ENCODE measurements around the gene ADGRE2.
"Not testable (repeated sequence)": the region's sequence is repeated elsewhere in the genome, so short reads cannot be mapped to it uniquely, and the experiment has no call there.

The ADGRE2 gene

DNA sequence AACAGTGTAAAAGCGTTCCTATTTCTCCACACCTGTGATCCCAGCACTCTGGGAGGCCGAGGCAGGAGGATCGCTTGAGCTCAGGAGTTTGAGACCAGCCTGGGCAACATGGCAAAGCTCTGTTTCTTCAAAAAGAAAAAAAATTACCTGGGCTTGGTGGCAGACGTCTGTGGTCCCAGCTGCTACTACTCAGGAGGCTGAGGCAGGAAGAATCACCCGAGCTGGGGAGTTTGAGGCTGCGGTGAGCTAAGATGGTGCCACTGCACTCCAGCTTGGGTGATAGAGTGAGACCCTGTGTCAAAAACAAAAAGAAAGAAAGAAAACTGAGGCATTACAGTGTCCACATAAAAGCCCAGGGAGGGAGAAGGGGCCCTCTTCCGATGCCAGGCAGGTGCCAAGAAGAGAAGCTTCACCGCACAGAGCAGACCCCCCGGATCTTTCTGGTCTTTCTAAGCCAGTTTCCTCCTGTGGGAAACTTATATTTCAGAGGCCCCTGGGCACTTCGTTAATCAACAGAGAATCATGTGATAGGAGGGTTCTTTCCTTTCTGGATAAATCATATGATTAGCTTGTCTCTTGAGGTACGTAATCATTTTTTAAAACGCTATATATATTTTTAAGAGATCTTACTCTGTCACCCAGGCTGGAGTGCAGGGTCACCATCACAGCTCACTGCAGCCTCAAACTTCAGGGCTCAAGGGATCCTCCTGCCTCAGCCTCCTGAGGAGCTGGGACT lies at the start of gene ADGRE2:
Gene ADGRE2, minus strand, starts transcription at position 451 of the 736 bp plus-strand sequence. CDS start 1,804 bp downstream, outside the sequence.
- DNase-seq (ENCODE audit: low read depth, low spot score); H3K9me3 ChIP-seq (ENCODE audit: low read depth, low read length); H3K9ac ChIP-seq (ENCODE audit: insufficient read length); H3K4me3 ChIP-seq; H3K36me3 ChIP-seq (ENCODE audit: insufficient read depth, low read length): not testable (repeated sequence)
- H3K27ac ChIP-seq, result 0 out of 2 replicates have a peak within 1 kb of the TSS, but pooled peaks have one; percentile 9

DNA sequence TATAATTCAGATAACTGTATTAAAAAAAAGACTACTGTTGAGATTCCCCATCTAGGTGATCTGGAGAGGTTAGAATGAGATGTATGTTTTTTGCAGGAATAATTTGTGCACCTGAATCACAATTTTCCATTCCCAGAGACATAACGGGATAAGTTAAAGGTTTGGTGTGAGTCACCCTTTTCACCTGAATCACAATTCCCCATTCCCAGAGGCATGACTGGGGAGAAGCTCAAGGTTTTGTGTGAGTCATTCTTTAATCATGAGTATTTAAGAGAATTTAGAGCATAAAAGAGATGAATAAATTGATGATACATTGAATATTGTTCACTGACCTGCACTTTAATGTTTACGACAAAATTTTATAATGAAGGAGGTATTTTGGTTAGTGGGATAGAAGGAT lies 47.6 kb upstream of the ADGRE2 start:
- no peak for DNase-seq (ENCODE audit: low read depth, low spot score)
- TF ChIP-seq FOXP2 (optimal IDR thresholded peaks at IDR 0.05; ENCODE audit: control extremely low read depth, extremely low read length, insufficient read depth) (no peak), EZH2 (IDR thresholded peaks at IDR 0.05) (no peak), POLR2AphosphoS5 (IDR thresholded peaks at IDR 0.05; ENCODE audit: borderline replicate concordance, low read depth, low read length) (no peak)
- no peaks in the 10 kb centered on the region for H3K9me3 ChIP-seq (ENCODE audit: low read depth, low read length)
- H3K36me3 ChIP-seq (ENCODE audit: insufficient read depth, low read length), result no peaks in the 10 kb centered on the region
- H3K4me3 ChIP-seq, result no peak overlapping the region
- H3K27ac ChIP-seq, result no peak overlapping the region
- no peak overlapping the region for H3K9ac ChIP-seq (ENCODE audit: insufficient read length)

DNA sequence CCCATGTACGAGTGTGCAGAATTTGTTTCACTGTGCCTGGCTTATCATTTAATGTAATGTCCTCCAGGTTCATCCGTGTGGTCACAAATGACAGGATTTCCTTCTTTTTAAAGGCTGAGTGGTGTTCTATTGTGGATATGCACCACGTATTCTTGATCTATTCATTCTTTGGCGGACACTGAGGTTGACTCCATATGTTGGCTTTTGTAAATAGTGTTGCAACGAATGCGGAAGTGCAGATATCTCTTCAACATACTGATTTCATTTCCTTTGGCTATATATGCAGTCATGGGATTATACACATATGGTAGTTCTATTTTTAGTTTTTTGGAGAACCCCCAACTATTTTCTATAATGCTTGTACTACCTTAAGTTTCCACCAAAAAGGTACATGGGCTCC lies 43.6 kb upstream of the ADGRE2 start:
- TF ChIP-seq EZH2 (IDR thresholded peaks at IDR 0.05), result no peak
- TF ChIP-seq FOXP2 (optimal IDR thresholded peaks at IDR 0.05; ENCODE audit: control extremely low read depth, extremely low read length, insufficient read depth), result no peak
- no peak for TF ChIP-seq POLR2AphosphoS5 (IDR thresholded peaks at IDR 0.05; ENCODE audit: borderline replicate concordance, low read depth, low read length)
- Histone ChIP-seq H3K4me3 (peak overlapping the region; percentile 29), H3K27ac (no peak overlapping the region; the same call in none of the 2 replicates), H3K9ac (ENCODE audit: insufficient read length) (no peak overlapping the region), H3K36me3 (ENCODE audit: insufficient read depth, low read length) (no peaks in the 10 kb centered on the region), H3K9me3 (ENCODE audit: low read depth, low read length) (no peaks in the 10 kb centered on the region)
- no peak for DNase-seq (ENCODE audit: low read depth, low spot score)

DNA sequence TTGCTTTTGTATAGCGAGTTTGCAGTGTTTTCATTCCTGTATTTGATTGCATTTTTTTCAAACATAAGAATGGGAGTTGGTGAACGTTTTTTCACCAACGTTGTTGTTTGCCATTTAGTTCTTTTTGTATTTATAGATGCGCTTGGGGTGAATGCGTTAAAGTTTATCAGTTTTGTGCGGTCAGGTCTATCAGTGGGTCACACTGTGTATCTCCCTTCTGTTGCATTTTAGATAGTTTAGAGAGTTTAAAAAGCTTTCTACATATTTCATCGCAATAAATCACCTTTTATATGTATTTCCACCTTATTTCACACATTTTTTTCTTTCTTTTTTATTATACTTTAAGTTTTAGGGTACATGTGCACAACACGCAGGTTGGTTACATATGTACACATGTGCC lies 40.2 kb upstream of the ADGRE2 start:
- H3K4me3 ChIP-seq, result no peak overlapping the region
- H3K9me3 ChIP-seq (ENCODE audit: low read depth, low read length), result no peaks in the 10 kb centered on the region
- TF ChIP-seq FOXP2 (optimal IDR thresholded peaks at IDR 0.05; ENCODE audit: control extremely low read depth, extremely low read length, insufficient read depth) (no peak), POLR2AphosphoS5 (IDR thresholded peaks at IDR 0.05; ENCODE audit: borderline replicate concordance, low read depth, low read length) (no peak), EZH2 (IDR thresholded peaks at IDR 0.05) (no peak)
- no peak overlapping the region for H3K27ac ChIP-seq
- H3K36me3 ChIP-seq (ENCODE audit: insufficient read depth, low read length), result no peaks in the 10 kb centered on the region
- DNase-seq (ENCODE audit: low read depth, low spot score), result no peak
- H3K9ac ChIP-seq (ENCODE audit: insufficient read length), result no peak overlapping the region

DNA sequence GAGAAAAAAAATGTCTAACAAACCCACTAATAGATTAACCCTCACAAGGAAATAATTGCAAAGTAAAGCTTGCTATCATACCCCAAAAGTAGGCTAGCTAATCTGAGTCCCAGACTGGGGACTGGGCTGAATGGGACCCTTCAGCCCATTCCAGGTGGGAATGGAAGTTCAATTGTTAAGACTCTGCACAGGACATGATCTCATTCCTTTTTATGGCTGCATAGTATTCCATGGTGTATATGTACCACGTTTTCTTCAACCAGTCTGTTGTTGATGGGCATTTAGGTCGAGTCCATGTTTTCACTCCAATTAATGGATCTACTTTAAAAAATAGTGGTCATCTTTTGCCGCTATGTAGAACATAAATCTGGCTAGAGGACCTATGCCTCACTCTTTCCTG lies 38.7 kb upstream of the ADGRE2 start:
- no peaks in the 10 kb centered on the region for H3K36me3 ChIP-seq (ENCODE audit: insufficient read depth, low read length)
- no peak overlapping the region for H3K27ac ChIP-seq
- TF ChIP-seq EZH2 (IDR thresholded peaks at IDR 0.05), result no peak
- no peak for TF ChIP-seq POLR2AphosphoS5 (IDR thresholded peaks at IDR 0.05; ENCODE audit: borderline replicate concordance, low read depth, low read length)
- no peak for TF ChIP-seq FOXP2 (optimal IDR thresholded peaks at IDR 0.05; ENCODE audit: control extremely low read depth, extremely low read length, insufficient read depth)
- no peak for DNase-seq (ENCODE audit: low read depth, low spot score)
- no peak overlapping the region for H3K9ac ChIP-seq (ENCODE audit: insufficient read length)
- H3K4me3 ChIP-seq, result no peak overlapping the region
- no peaks in the 10 kb centered on the region for H3K9me3 ChIP-seq (ENCODE audit: low read depth, low read length)

DNA sequence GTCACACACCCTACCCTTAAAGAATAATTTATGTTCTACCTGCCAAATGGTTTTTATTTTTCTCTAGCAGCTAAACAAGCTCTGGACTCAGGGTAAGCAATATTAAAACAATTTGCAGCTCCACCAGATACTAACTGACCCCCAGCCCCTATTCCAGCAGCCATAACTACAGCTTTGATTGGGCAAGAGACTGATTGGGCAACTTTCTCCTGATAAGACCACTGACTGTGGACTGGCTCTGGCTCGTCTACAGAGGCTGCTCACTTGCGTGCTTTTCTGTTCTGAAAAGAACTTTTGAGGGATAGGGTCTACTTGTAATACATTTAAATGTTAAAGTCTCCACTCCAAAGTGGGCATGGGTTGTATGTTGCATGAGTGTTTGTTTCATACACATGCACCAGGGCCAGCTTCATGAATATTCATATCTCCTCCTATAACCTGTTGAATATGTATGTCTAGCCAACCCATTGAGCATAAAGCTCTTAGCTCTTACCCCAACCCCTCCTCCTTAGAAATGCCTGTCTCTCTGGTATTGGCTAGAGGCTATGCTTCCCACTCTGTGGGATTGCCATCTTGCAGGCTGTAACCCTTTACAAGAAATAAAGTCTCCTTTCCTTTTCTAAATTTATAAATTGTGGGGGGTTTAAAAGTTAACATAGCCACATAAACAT lies 36.8 kb upstream of the ADGRE2 start:
- TF ChIP-seq POLR2AphosphoS5 (IDR thresholded peaks at IDR 0.05; ENCODE audit: borderline replicate concordance, low read depth, low read length) (no peak), EZH2 (IDR thresholded peaks at IDR 0.05) (no peak), FOXP2 (optimal IDR thresholded peaks at IDR 0.05; ENCODE audit: control extremely low read depth, extremely low read length, insufficient read depth) (no peak)

DNA sequence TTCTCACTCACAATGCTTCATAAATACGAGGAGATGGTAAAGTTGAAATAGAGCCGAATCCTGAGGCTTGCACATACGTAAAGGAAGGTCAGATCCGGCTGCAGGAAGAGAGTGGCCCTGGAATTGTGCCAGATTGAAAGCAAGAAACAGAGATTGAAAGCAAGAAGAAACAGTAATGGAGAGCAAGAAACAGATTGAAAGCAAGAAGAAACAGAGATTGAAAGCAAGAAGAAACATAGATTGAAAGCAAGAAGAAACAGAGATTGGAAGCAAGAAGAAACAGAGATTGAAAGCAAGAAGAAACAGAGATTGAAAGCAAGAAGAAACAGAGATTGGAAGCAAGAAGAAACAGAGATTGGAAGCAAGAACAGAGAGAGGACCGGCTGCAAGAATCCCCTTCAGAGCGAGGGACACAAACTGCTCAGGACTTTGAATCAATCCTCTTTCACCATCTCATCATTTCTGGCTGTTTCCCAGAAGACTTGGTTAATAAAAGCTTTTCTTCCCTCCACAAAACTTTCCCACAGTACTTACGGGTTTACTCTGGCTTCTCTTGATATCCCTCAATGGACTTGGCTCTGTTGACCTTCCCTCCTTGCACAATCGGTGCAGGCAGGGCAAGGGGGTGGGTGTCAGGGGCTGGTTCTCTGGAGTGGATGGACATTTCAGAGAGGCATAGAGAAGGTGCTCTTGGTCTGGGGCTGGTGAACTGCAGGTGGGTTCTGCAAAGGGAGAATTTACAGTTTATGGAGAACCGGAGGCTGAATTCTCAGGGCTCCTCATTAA lies 31.1 kb upstream of the ADGRE2 start:
- no peaks in the 10 kb centered on the region for H3K36me3 ChIP-seq (ENCODE audit: insufficient read depth, low read length)
- peak overlapping the region; percentile 78 for H3K27ac ChIP-seq
- TF ChIP-seq FOXP2 (optimal IDR thresholded peaks at IDR 0.05; ENCODE audit: control extremely low read depth, extremely low read length, insufficient read depth) (no peak), EZH2 (IDR thresholded peaks at IDR 0.05) (no peak), POLR2AphosphoS5 (IDR thresholded peaks at IDR 0.05; ENCODE audit: borderline replicate concordance, low read depth, low read length) (no peak)
- H3K9ac ChIP-seq (ENCODE audit: insufficient read length), result peak overlapping the region; percentile 49
- peak overlapping the region; percentile 56 for H3K4me3 ChIP-seq
- no peak for DNase-seq (ENCODE audit: low read depth, low spot score)
- H3K9me3 ChIP-seq (ENCODE audit: low read depth, low read length), result no peaks in the 10 kb centered on the region

More for the DNA sequence above, 36.8 kb upstream of the ADGRE2 start:
- Histone ChIP-seq H3K36me3 (ENCODE audit: insufficient read depth, low read length) (no peaks in the 10 kb centered on the region), H3K27ac (peak overlapping the region; percentile 76), H3K4me3 (no peak overlapping the region), H3K9ac (ENCODE audit: insufficient read length) (no peak overlapping the region), H3K9me3 (ENCODE audit: low read depth, low read length) (no peaks in the 10 kb centered on the region)
- DNase-seq (ENCODE audit: low read depth, low spot score), result peak; percentile 64

DNA sequence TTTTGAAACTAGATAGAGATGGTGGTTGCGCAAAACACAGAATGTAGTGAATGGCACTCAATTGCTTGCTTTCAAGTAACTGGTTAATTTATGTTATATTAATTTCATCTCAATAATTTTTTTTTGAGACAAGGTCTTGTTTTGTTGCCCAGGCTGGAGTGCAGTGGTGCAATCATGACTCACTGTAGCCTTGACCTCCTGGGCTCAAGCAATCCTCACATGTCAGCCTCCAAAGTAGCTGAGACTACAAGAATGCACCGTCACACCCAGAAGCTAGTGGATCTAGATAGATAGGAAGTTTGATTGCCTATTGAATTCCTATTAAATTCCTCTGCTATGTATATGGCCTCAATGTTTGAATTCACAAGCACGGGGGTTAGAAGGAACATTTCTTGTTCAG lies 26.4 kb upstream of the ADGRE2 start:
- no peaks in the 10 kb centered on the region for H3K36me3 ChIP-seq (ENCODE audit: insufficient read depth, low read length)
- no peak overlapping the region for H3K9ac ChIP-seq (ENCODE audit: insufficient read length)
- H3K4me3 ChIP-seq, result no peak overlapping the region
- H3K9me3 ChIP-seq (ENCODE audit: low read depth, low read length), result no peaks in the 10 kb centered on the region
- no peak for DNase-seq (ENCODE audit: low read depth, low spot score)
- peak overlapping the region; percentile 6; the same call in 1 of the 2 replicates for H3K27ac ChIP-seq
- TF ChIP-seq FOXP2 (optimal IDR thresholded peaks at IDR 0.05; ENCODE audit: control extremely low read depth, extremely low read length, insufficient read depth), result no peak
- TF ChIP-seq POLR2AphosphoS5 (IDR thresholded peaks at IDR 0.05; ENCODE audit: borderline replicate concordance, low read depth, low read length), result no peak
- TF ChIP-seq EZH2 (IDR thresholded peaks at IDR 0.05), result no peak

Measured in SK-N-MC (cell line).